Peyer's patch (tissue), 4 donors: ENCODE measurements around the gene SUSD4.

Experiments
- POLR2A ChIP-seq, 2 donors: fragments of 450-650 bp; IDR thresholded peaks; one replicate each; pipeline ENCODE4 v1.5.1; 2017; ENCODE audit warnings: antibody characterized with exemption in 2 of 2, mild to moderate bottlenecking in 2 of 2, moderate library complexity in 2 of 2
- TF ChIP-seq, protein P1 (sequence below), 6 experiments: fragments of 450-650 bp in 4 of 6; fragments of 200-600 bp in 2 of 6; sonication (generic) in 1 of 6; IDR thresholded peaks; one replicate each; pipeline ENCODE4 v1.5.1; 2017 to 2019; ENCODE audit warnings: antibody characterized with exemption in 6 of 6, mild to moderate bottlenecking in 3 of 6, moderate library complexity in 1 of 6

DNA sequence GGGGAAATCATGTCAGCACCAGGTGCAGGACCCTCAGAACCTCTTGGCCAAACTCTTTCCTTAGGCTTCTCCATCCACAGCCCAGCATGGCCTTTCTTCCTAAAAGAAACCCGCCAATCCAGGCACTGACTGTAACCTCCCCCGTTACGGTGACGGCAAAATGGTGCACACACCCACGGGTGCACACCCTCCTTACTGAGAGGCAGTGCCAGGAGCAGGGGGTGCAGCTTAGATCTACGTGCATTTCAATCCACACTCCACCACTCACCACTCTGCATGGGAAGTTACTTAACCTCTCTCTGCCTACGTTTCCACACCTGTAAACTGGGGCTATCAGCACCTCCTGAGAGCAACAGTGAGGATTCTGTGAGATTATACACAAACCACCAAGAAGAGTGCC, 31.0 kb downstream of the SUSD4 start:
- TF ChIP-seq, protein P1, sequence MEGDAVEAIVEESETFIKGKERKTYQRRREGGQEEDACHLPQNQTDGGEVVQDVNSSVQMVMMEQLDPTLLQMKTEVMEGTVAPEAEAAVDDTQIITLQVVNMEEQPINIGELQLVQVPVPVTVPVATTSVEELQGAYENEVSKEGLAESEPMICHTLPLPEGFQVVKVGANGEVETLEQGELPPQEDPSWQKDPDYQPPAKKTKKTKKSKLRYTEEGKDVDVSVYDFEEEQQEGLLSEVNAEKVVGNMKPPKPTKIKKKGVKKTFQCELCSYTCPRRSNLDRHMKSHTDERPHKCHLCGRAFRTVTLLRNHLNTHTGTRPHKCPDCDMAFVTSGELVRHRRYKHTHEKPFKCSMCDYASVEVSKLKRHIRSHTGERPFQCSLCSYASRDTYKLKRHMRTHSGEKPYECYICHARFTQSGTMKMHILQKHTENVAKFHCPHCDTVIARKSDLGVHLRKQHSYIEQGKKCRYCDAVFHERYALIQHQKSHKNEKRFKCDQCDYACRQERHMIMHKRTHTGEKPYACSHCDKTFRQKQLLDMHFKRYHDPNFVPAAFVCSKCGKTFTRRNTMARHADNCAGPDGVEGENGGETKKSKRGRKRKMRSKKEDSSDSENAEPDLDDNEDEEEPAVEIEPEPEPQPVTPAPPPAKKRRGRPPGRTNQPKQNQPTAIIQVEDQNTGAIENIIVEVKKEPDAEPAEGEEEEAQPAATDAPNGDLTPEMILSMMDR (IDR thresholded peaks at IDR 0.05) = no peak
- no peak for TF ChIP-seq POLR2A (IDR thresholded peaks at IDR 0.05)
